GM21367 (cell line): Measurements from ENCODE around the gene SYNDIG1.
"Not testable (repeated sequence)": the region's sequence is repeated elsewhere in the genome, so short reads cannot be mapped to it uniquely, and the experiment has no call there.

Experiments used
- ATAC-seq: cut with Tn5 transposase; IDR thresholded peaks from one replicate; pipeline ENCODE4 v1.9.1; 2021; ENCODE audit not compliant: unreplicated experiment

Gene SYNDIG1

DNA sequence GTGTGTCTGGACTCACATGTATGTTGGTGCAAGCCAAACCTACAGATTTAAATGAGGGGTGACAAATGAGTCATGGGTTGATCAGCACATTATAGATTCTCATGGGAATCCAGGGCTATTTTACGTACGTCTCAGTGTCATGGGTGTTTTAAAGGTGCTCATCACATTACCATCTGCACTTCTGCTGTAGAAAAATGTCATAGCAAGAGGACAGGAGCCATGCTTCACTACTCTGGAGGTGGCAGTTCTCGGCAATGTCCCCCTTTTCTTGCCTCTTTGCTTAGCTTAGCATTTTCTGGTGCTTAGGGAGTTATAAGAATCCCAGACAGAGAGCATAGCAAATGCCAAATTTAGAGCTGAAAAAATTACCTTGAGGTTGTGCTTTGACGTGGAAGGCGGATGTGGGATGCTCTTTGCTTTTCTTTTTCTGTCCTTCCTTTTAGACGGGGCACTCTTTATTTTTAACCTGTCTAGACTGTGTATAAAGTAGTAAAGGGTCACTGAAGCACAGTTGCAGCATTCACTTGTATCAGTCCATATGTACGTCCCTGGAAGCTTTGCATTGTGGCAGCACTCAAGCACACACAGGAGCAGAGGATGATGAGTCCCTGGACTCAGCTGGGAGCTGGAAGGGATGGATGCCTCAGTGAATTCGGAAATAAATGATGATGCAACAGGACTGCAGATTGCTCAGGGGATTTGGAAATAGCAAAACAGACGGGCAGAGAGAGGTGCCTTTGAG lies 139.7 kb downstream of the SYNDIG1 start:
- ATAC-seq: peak; percentile 61

DNA sequence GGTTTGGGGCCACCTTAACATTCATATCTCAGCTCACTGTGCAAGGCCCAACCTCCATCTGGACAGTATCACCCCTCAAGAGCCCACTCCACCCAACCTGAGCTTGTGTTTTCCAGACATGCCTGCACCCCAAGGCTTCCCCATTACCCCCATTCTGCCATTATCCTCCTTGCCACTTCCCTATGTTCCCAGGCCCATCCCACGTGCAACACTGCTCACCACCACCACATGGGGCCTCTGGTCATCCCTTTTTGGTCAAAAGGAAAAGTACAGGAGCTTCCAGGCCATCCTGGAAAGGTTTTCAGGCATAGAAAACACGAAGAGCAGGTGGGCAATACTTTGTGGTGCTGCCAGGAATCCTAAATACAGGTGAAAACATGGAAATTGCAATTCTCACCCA lies 140.3 kb downstream of the SYNDIG1 start:
- no peak for ATAC-seq

GRCh38 chr20:24610341-24611115 lies 141.1 kb downstream of the SYNDIG1 start:
- no peak for ATAC-seq

DNA sequence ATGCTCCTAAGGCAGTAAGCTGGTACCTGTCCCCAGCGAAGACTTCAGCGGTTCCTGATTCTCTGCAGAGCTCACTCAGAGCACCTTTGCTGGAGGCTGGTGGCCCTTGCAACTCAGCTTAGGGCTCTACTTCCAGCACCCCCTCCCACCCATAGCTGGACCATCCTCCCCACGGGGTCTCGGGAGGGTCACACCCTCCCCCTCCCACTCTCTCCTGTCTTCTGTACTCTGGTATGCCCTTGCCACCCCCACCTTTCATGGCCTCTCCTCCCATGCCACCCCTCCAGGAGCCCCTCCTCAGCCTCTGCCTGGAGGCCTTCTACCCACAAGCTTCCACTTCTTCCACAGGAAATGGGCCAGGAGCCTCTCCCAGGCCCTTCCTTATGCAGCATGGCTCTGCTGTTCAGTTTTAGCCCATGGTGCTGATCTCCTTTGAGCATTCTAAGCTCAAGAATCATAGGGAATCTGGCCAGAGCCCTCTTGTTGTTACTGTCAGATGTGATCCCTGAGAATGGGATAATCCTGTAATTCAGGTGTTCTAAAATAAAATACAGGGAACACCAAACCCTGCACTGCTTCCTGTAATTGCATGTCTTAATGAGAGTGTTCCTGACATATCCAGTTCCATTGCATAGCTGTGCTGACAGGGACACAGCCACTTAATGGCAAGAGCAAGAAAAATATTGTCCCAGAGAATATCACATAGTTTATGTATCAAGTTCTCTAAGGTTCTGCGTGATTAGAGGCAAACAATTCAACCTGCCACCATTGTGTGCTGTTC lies 142.1 kb downstream of the SYNDIG1 start:
- no peak for ATAC-seq

DNA sequence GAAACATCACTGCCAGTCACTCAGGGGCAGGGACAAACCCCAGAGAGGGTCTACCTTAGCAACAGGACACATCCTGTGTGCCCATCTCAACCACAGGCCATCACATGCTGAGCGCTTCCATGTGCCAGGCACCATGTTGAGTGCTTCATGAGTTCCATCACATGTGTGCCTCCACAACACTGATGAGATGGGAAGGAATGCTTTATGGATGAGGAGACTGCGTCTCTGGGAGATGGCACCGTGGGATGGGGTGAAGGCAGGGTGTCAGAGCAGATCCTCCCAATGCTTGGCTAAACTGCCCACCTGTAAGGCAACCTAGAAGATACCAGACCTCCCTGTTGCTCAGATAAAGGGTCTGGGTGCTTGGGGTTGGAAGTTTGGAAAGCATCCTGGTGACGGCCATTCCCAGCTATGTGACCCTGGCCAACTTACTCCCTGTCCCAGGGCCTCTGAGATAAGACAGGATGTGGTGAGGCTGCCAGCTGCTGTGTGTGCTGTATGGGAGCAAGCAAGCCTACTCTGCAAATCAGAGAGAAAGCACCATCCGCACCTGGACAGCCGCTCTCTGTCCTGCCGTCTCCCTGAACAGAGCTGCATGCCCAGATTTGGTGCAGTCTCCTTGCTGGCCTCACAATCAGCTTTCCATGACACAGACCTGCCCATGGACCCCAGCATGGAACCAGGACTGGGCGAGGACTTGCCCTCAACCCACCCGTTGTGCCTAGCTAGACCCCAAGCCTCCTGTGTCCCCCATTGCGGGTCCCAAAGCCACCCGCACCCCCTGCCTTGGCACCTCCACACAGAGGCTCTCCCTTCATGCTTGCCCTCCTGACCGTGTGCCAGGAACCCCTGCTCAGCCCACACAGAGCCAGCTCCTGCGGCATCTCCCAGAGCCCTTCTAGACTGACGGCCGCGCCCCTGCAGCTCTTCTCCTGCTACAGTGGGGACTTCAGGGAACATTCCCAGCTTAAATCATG lies 143.7 kb downstream of the SYNDIG1 start:
- ATAC-seq: no peak

GRCh38 chr20:24614341-24614740 lies 144.9 kb downstream of the SYNDIG1 start:
- ATAC-seq: no peak

DNA sequence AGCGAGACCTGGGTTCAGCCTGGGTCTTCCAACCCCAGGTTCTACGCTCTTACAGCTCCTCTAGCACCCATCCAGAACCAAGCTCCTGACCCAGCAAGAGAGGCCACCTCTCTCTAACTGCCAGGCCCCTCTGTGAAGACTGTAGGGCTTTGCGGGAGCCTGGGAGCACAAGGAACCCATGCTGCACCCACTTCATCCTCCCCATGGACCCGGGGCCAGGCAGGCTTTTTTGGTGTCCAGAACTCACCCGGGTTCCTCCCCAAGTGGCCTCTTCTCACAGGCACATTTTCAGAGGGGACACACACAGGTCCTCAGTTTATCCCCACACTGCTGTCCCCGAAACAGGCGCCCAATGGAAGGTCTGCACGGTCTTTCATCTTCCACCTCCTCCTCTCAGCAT lies 145.9 kb downstream of the SYNDIG1 start:
- no peak for ATAC-seq

DNA sequence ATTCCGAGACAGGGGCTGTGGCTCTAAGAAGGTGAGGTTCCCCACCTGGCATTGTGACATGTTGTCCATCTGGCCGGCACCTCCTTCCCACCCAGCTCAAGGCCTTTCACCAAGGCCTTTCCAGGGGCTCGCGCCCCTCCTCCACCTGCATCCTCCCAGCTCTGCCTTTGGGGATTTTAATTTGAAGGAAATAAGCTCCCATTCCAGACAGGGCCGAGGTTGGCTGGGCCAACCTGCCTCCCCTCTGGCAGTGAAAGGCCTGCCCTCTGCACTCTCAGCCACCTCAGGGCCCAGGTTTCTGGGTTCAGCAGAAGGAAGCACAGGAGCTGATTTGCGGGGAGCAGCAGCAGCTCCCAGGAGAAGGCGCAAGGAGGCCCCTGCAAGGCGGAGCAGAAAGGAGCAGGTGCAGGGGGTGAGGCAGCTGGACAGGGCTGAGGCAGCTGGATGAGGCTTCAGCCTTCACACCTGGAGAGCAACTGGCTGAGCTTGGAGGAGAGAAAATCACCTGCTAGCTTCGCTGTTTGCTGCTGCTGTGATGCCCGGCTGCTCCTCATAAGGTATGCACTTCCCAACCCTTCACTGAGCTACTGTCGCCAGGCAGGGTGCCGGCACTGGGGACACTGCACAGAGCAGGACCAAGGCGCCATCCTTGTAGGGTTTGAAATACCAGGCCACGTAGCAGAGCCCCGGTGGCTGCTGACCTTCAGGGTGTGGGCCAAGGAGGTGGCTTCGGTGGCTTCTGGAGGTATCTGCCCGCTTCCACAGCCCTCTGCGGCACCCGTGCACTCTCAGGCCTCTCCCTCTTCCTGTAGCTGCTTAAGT lies 147.0 kb downstream of the SYNDIG1 start:
- ATAC-seq: no peak

DNA sequence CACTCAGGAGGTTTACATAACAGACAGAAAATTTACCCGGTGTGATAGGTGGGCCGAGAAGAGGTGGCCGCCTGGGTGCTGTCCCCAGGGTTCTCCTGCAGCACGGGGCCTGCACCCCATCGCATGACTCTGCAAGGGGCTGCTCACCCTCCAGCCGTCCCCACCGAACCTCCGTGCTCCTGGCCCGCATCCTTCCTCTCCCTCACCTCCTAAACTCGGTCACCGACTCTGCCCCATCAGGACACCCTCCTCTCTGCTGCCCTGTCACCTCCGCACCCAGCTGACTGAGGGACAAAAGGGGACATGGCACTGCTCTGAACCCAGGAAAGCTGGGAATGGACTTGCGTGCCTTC lies 147.6 kb downstream of the SYNDIG1 start:
- no peak for ATAC-seq

DNA sequence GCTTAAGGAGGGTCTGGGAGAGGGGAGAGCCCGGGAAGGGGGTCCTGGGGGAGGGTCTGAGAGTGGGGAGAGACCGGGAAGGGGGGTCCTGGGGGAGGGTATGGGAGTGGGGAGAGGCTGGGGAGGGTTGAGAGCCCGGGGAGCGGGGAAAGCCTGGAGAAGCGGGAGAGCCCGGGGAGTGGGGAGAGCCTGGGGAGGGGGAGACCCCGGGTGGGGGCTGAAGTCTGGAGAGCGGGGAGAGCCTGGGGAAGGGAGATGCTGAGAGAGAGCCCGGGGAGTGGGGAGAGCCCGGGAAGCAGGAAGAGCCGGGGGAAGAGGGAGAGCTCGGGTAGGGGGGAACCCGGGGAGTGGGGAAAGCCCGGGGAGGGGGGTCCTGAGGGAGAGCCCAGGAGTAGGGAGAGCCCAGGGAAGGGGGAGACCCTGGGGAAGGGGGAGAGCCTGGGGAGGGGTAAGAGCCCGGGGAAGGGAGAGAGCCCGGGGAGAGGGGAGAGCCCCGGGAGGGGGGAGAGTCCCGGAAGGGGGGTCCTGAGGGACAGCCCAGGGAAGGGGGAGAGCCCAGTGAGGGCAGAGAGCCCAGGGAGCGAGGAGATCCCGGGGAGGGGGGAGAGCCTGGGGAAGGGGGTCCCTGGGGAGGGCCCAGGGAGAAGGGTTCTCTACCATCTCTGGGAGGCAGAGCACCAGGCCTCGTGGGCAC lies 148.5 kb downstream of the SYNDIG1 start:
- ATAC-seq: no peak

- ATAC-seq: no peak
Observed at GRCh38 chr20:24618739-24619138, 149.3 kb downstream of the SYNDIG1 start.

GRCh38 chr20:24619212-24619611 lies 149.8 kb downstream of the SYNDIG1 start:
- ATAC-seq: no peak

DNA sequence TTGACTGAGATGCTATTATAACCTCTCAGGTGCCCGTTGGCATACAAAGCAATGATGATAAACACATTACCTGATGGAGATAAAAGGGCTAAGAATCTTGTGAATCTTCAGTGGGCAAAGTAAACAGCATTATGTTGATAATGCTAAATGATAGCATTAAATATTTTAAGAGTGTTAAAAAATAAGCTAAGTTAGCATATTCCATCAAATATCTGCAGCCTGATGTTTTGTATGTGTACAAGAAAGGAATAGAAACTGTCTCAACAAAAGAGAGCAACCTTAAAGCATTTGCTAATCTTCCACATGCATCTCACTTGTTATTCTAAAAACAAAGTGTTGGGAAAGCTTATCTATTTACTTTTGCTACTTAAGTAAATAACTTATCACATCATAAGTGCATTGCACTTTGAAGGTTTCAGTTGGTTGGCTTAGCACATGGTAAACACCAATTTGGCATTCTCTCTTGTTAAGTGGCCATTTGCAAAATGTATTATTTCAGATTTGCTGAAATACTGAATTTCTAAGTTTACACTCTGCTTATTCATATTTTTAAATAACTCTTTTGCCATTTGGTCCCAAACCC lies 151.6 kb downstream of the SYNDIG1 start:
- ATAC-seq: no peak

DNA sequence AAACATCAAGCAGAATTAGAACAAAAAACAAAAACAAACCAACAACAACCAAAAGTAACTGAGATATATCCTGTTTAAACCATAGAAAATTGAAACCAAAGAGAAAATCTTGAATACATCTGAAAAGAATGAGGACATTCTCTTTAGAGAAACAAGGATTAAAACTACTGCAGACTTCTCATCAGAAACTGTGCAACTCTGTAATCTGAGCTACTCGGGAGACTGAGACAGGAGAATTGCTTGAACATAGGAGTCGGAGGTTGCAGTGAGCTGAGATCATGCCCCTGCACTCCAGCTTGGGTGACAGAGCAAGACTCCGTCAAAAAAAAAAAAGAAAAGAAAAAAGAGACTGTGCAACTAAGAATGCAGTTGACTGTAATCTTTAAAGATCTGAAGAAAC lies 153.4 kb downstream of the SYNDIG1 start:
- ATAC-seq: no peak

DNA sequence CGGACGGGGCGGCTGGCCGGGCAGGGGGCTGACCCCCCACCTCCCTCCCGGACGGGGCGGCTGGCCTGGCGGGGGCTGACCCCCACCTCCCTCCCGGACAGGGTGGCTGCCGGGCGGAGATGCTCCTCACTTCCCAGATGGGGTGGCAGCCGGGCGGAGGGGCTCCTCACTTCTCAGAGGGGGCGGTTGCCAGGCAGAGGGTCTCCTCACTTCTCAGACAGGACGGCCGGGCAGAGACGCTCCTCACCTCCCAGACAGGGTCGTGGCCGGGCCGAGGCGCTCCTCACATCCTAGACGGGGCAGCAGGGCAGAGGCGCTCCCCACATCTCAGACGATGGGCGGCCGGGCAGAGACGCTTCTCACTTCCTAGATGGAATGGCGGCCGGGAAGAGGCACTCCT lies 156.7 kb downstream of the SYNDIG1 start:
- ATAC-seq: not testable (repeated sequence)

DNA sequence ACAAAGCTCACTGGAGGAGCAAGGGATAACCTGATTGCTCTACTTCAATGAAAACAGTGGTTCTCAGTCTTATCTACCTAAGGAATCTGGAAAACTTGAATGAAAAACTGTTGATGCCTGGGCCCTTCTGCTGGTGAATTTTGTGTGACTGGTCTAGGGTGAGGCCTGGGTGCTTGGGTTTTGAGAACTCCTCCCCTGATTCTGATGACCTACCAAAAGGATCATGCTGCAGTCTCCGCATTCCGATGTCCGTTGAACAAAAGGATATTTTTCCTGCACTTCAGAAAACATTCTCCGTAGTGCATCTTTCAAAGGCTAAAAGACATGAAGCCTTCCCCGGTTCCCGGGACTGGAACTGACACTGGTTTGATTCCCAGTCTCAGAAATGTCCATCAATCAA lies 157.9 kb downstream of the SYNDIG1 start:
- no peak for ATAC-seq

DNA sequence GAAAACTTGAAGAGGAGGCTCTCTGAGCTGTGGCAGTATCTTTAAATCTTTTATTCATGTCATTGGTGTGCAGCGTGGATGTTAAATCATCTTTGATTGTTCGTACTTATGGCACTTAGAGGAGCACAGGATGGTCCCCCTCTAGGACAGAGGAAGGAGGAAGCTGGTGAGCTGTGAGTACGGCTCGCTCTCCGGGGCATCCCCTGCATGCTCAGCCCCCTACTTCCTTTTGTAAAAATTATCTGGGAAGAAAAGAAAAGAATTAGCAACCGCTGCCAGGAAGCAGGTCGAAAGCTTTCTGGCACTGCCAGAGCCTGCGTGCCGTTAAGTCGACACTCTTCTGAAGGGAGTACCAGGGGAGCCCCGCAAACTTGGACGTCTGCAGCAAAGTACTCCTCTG lies 158.5 kb downstream of the SYNDIG1 start:
- no peak for ATAC-seq

GRCh38 chr20:24628985-24629384 lies 159.6 kb downstream of the SYNDIG1 start:
- ATAC-seq: no peak

- no peak for ATAC-seq
Observed at GRCh38 chr20:24629668-24630067, 160.2 kb downstream of the SYNDIG1 start.
